GM21367 (cell line): ENCODE data around the gene ZNF687.

ENCODE experiments used
- ATAC-seq: cut with Tn5 transposase; IDR thresholded peaks from one replicate; pipeline ENCODE4 v1.9.1; 2021; ENCODE audit not compliant: unreplicated experiment

ZNF687 gene, protein sequence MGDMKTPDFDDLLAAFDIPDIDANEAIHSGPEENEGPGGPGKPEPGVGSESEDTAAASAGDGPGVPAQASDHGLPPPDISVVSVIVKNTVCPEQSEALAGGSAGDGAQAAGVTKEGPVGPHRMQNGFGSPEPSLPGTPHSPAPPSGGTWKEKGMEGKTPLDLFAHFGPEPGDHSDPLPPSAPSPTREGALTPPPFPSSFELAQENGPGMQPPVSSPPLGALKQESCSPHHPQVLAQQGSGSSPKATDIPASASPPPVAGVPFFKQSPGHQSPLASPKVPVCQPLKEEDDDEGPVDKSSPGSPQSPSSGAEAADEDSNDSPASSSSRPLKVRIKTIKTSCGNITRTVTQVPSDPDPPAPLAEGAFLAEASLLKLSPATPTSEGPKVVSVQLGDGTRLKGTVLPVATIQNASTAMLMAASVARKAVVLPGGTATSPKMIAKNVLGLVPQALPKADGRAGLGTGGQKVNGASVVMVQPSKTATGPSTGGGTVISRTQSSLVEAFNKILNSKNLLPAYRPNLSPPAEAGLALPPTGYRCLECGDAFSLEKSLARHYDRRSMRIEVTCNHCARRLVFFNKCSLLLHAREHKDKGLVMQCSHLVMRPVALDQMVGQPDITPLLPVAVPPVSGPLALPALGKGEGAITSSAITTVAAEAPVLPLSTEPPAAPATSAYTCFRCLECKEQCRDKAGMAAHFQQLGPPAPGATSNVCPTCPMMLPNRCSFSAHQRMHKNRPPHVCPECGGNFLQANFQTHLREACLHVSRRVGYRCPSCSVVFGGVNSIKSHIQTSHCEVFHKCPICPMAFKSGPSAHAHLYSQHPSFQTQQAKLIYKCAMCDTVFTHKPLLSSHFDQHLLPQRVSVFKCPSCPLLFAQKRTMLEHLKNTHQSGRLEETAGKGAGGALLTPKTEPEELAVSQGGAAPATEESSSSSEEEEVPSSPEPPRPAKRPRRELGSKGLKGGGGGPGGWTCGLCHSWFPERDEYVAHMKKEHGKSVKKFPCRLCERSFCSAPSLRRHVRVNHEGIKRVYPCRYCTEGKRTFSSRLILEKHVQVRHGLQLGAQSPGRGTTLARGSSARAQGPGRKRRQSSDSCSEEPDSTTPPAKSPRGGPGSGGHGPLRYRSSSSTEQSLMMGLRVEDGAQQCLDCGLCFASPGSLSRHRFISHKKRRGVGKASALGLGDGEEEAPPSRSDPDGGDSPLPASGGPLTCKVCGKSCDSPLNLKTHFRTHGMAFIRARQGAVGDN

GRCh38 chr1:151281969-151282882 is at the start of gene ZNF687:
Gene ZNF687 (plus strand): TSS chr1:151282299. CDS start chr1:151286292, 3,993 bp downstream.
- ATAC-seq: peak; percentile 81

DNA sequence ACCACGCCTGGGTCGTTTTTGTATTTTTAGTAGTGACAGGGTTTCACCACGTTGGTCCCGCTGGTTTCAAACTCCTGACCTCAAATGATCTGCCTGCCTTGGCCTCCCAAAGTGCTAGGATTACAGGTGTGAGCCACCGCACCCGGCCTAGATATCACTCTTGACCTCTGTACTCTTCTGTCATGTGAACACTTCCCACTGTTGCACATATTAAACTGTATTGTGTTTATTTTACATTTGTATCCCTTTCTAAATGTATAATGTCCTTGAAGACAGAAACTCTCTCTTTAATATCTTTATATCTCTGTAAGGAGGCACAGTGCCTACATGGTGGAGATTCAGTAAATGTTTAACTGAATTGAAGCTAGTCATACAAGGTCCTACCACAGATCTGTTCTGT is 46.9 kb upstream of the ZNF687 start:
- ATAC-seq: no peak

- ATAC-seq: no peak
Observed at GRCh38 chr1:151237678-151238466, 44.2 kb upstream of the ZNF687 start.

- no peak for ATAC-seq
Observed at GRCh38 chr1:151238467-151238739, 43.7 kb upstream of the ZNF687 start.

GRCh38 chr1:151242442-151242841 is 39.7 kb upstream of the ZNF687 start:
- ATAC-seq: no peak

DNA sequence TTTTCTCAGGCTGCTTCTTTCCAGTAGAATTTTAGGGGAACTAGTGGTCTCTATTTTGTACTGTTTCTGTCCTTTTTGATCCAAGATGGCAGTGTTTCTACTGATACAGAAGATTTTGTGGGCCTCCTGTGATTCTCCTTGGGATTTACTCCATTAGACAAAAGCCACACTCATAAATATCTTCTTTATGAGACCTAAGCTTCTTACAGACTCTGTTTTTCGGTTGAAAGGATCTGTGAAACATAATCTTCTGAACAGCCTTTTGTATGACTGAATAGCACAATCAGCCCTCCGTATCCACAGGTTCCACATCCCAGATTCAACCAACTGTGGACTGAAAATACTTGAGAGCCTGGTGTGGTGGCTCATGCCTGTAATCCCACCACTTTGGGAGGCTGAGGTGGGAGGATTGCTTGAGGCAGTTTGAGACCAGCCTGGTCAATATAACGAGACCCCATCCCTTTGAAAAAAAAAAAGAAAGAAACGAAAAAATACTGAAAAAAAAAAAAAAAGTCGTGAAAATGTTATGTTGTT is 38.3 kb upstream of the ZNF687 start:
- no peak for ATAC-seq

DNA sequence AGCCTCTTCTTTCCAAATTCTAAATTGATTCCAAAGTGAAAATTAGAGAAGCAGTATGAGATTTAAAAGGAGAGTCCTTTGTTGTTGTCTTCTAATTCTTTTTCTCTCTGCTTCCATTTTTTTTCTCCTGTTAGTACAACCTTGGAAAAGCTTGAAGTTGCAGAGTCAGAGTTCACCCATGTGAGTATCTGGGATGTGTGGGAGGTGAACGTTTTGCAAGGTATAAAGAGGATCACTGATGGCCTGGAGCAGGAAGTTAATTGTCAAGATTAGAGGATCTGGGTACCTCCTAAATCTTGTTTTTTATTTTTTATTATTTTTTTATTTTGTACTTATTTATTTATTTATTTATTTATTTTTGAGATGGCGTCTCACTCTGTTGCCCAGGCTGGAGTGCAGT is 35.3 kb upstream of the ZNF687 start:
- ATAC-seq: no peak

DNA sequence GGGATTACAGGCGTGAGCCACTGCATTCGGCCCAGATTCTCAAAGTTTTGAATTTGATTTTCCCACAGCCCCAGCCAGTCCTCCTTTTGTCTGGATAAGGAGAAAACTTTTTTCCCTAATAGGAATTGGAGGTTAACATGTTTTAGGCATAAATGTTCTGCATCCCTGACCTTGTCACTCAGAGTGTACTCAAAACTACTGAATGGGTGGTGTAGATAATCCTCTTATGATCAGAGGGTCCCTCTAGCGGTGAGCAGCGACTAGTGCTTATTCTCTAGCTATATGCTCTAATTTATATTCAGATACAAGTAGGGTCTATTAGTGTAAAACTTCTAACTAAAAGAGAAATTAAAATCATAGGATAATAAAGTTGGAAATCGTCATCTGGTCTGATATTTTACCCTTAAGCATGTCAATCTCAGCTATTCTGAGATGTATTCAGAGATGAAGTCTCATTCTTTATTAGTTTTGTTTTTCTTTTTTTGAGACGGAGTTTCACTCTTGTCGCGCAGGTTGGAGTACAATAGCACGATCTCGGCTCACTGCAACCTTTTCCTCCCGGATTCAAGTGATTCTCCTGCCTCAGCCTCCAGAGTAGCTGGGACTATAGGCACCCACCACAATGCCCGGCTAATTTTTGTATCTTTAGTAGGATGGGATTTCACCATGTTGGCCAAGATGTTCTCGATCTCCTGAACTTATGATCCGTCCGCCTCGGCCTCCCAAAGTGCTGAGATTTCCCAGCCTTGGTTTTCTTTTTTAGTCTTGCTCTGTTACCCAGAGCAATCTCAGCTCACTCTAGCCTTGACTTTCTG is 30.2 kb upstream of the ZNF687 start:
- no peak for ATAC-seq

DNA sequence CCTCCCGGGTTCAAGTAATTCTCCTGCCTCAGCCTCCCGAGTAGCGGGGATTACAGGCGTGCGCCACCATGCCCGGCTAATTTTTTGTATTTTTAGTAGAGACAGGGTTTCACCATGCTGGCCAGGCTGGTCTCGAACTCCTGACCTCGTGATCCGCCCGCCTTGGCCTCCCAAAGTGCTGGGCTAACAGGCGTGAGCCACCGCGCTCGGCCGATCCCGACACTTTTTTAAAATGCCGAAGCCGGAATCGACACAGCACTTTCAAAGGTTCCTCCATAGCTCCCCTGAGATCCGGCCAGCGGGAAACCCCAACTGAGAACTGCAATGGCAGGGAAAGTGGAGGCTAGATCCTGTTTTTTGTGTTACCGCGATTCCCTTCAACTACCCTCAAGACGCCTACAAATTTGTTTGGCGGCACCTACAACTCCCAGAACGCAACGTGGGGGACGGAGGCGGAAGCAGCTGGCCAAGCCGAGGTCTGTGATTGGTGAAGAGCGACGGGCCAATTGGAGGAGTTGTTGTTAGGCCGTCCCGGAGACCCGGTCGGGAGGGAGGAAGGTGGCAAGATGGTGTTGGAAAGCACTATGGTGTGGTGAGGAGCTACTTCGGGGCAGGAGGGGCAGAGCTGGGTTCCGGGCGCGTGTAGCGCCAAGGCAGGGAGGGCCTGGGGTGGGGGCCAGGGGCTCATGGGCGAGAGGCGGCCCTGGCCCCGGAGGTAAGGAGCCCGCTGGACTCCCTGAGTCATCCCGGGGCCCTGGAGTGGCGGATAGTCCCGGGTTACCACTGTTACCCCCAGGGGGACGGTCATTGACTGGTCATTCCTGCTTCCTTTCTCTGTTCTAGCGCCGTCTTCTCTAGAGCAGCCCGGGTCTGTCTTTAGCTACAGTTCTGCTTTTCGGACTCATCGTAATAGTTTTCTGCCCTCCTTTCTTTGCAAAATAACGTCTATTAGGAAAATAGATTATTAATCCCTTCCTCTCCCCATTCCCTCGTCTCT is 27.6 kb upstream of the ZNF687 start, which contains the start of gene PSMD4:
TSS of gene PSMD4 (plus strand) at position 518 of the 997 bp plus-strand sequence. CDS start at position 567, 49 bp downstream.
- peak; percentile 86 for ATAC-seq

GRCh38 chr1:151255381-151255780 is 26.7 kb upstream of the ZNF687 start:
- ATAC-seq: no peak

- no peak for ATAC-seq
Observed at GRCh38 chr1:151259351-151259750, 22.7 kb upstream of the ZNF687 start.

DNA sequence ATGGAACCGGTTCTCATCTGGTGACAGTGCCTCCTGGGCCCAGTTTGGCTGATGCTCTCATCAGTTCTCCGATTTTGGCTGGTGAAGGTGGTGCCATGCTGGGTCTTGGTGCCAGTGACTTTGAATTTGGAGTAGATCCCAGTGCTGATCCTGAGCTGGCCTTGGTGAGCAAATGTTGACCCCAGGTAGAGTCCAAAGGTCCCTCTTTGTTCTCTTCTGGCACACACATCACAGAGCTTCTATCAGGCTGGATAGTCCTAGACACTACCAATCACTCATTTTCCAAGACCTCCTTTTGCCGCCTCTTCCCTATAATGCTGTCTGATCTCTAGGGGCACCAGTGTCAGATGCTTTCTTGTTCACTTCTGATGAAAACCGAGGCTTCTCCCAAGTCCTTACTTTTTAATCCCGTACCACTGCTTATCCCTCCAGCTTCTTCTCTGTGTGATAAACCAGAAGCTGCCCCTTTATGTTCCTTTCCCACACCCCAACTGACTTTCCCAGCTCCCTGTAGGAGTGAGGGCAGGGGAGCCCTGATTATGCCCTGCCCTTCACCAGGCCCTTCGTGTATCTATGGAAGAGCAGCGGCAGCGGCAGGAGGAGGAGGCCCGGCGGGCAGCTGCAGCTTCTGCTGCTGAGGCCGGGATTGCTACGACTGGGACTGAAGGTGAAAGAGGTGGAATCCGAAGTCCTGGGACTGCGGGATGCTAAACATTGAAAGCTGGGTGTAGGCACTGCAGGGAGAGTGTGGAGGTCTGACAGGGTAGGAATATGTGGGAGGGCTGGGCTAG is 16.5 kb upstream of the ZNF687 start:
- no peak for ATAC-seq

DNA sequence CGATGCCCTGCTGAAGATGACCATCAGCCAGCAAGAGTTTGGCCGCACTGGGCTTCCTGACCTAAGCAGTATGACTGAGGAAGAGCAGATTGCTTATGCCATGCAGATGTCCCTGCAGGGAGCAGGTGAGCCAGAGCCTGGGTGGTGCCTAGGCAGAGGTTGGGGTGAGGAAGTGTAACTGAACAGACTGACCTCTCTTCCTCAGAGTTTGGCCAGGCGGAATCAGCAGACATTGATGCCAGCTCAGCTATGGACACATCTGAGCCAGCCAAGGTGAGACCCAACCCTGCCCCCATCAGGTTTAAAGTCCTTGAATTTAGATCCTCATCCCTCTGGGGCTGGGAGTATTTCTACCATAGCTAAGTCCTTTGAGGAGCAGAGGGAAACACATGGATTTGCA is 15.8 kb upstream of the ZNF687 start:
- no peak for ATAC-seq

DNA sequence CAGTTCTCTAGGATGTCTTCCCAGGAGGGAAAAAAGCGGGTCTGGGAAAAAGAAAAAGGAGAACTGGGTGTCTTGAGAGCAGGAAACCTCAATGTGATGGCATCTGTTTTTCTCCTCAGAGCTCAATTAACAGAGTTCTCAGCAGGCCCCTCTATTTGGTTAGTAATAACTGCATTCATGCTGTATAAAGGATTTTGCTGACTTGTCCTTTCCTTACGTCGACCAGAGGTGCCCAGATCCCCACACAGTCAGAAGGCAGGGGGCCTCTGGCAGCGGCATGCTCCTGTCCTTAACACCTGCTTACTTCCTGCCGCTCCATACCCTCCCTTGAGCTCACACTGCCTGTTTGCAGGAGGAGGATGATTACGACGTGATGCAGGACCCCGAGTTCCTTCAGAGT is 15.3 kb upstream of the ZNF687 start:
- no peak for ATAC-seq

DNA sequence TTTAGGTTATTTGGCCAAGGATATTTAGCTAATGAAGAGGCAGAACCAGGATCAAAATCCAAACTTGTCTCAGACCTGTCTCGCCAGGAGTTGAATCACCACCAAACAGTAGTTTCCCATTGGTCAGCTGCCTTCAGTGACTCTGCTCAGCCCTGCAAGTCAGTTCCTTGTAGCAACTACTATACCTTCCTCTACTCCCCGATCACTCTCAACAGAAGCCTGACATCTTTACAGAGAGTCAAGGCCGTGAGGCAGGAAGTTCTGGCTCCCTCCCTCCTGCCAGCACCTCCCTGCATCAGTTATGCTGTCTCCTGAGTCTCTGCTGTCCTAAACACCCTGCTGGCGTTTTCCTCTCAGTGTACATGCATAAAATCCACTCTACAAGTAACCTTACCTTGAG is 14.3 kb upstream of the ZNF687 start:
- ATAC-seq: no peak

DNA sequence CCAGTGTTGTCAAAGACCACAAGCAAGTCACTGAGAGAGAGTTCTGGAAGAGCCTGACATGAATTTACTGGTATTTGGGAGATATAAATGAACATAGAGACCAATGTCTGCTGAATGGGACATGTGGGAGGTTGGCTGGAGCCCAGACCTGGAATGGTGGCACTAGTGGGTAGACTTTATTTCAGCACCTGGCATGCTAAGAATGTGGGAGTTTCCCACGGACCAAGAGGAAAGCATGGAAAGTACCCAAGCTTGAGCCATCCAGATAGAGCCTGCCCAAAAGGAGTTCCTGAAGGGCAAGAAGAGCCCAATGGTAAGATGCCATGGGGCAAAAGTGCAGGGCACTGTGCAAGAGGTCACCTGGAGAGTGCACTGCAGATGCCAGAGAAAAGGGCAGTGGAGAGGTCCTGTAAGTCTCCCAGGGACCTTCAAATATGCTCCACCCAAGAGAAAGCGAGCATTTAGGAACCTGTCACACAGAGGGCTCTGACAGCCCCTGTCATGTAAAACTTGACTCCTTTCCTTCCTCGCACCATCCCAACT is 8.1 kb upstream of the ZNF687 start:
- ATAC-seq: no peak
